HL-60 (cell line): Measurements from ENCODE around the gene POC1A.

Experiments
- DNase-seq, 2 experiments: peaks; one replicate each; pipeline ENCODE4 v3.0.0-alpha.2; 2010 to 2020; ENCODE audit warnings: low read depth in 1 of 2, low spot score in 1 of 2
- H3K27ac ChIP-seq: fragments of 250-450 bp; sonication (Bioruptor Pico); replicated peaks from 2 replicates; pipeline ENCODE4 v1.5.1; 2020; ENCODE audit warnings: mild to moderate bottlenecking, moderate library complexity
- H3K27me3 ChIP-seq: fragments of 250-450 bp; sonication (Bioruptor Pico); 2 replicates; pipeline ENCODE4 v1.5.1; 2021; ENCODE audit warnings: mild to moderate bottlenecking, moderate library complexity; ENCODE audit not compliant: insufficient read depth, poor library complexity, severe bottlenecking
- H3K4me3 ChIP-seq: replicated peaks from 2 replicates; pipeline ENCODE4 v1.5.1; 2011; ENCODE audit warnings: mild to moderate bottlenecking, control low read depth, low read length; ENCODE audit not compliant: insufficient read depth
- GABPA ChIP-seq: IDR thresholded peaks from 2 replicates; pipeline ENCODE4 v1.6.1; 2012; ENCODE audit warnings: low read depth
- POLR2AphosphoS5 ChIP-seq: IDR thresholded peaks from 2 replicates; pipeline ENCODE4 v1.6.1; 2012; ENCODE audit warnings: low read depth
- SPI1 ChIP-seq: IDR thresholded peaks from 2 replicates; pipeline ENCODE4 v1.6.1; 2012; ENCODE audit warnings: low read depth, mild to moderate bottlenecking, borderline replicate concordance
- TF ChIP-seq, protein P1 (sequence below): IDR thresholded peaks from one replicate; pipeline ENCODE4 v1.5.1; 2011; ENCODE audit warnings: low read length, control low read depth, inconsistent platforms; ENCODE audit not compliant: insufficient read depth
- TF ChIP-seq, protein P2 (sequence below): IDR thresholded peaks from 2 replicates; pipeline ENCODE4 v1.6.1; 2012; ENCODE audit warnings: low read depth; ENCODE audit not compliant: insufficient replicate concordance

POC1A gene

DNA sequence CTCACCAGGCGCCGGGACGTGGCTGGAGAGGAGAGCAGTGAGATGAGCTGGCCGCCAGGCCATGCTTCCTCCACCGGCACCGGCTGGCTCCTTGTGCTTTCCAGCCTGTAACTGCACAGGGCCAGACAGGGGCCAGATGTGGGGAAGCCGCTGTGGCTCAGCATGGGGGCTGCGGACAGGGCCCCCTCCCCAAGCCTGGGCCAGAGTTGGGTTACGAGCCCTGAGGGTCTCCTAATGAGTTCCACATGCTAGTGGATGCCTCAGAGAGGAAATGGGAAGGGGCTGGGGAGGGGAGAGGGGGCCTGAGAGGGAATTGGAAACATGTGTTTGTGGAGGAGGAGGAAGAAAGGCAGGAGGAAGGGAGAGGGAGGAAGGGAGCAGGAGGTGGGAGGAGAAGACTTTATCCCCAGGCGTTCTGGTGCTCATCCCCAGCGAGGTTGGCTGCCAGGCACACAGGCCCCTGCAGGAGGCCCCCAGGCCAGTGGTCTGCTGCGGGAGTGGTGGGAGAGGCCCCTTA is 86.1 kb downstream of the POC1A start:
- Histone ChIP-seq H3K27me3 (no peaks in the 10 kb centered on the region), H3K27ac (no peak overlapping the region), H3K4me3 (no peak overlapping the region)
- TF ChIP-seq GABPA (no peak), POLR2AphosphoS5 (no peak), SPI1 (no peak)
- TF ChIP-seq, protein P1, sequence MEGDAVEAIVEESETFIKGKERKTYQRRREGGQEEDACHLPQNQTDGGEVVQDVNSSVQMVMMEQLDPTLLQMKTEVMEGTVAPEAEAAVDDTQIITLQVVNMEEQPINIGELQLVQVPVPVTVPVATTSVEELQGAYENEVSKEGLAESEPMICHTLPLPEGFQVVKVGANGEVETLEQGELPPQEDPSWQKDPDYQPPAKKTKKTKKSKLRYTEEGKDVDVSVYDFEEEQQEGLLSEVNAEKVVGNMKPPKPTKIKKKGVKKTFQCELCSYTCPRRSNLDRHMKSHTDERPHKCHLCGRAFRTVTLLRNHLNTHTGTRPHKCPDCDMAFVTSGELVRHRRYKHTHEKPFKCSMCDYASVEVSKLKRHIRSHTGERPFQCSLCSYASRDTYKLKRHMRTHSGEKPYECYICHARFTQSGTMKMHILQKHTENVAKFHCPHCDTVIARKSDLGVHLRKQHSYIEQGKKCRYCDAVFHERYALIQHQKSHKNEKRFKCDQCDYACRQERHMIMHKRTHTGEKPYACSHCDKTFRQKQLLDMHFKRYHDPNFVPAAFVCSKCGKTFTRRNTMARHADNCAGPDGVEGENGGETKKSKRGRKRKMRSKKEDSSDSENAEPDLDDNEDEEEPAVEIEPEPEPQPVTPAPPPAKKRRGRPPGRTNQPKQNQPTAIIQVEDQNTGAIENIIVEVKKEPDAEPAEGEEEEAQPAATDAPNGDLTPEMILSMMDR = no peak
- TF ChIP-seq, protein P2, sequence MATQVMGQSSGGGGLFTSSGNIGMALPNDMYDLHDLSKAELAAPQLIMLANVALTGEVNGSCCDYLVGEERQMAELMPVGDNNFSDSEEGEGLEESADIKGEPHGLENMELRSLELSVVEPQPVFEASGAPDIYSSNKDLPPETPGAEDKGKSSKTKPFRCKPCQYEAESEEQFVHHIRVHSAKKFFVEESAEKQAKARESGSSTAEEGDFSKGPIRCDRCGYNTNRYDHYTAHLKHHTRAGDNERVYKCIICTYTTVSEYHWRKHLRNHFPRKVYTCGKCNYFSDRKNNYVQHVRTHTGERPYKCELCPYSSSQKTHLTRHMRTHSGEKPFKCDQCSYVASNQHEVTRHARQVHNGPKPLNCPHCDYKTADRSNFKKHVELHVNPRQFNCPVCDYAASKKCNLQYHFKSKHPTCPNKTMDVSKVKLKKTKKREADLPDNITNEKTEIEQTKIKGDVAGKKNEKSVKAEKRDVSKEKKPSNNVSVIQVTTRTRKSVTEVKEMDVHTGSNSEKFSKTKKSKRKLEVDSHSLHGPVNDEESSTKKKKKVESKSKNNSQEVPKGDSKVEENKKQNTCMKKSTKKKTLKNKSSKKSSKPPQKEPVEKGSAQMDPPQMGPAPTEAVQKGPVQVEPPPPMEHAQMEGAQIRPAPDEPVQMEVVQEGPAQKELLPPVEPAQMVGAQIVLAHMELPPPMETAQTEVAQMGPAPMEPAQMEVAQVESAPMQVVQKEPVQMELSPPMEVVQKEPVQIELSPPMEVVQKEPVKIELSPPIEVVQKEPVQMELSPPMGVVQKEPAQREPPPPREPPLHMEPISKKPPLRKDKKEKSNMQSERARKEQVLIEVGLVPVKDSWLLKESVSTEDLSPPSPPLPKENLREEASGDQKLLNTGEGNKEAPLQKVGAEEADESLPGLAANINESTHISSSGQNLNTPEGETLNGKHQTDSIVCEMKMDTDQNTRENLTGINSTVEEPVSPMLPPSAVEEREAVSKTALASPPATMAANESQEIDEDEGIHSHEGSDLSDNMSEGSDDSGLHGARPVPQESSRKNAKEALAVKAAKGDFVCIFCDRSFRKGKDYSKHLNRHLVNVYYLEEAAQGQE = no peak
- no peak for DNase-seq

DNA sequence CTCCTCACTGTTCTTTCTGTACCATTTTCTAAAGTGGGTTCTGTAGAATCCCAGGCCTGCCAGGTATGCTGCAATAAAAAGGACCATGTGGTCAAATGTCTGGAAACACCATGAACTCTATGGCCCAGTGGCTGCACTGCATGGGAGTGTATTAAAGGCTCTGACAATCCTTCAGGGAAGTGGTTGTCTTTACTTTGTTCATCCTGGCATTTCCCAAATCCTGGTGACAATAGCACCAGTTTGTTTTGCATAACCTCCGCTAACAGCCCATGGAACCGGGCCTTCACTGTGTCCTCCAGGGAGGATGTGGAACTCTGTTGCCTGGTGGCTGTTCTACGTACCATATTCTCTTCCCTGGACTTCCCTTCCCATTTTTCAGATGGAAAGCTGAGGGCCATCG is 86.7 kb downstream of the POC1A start:
- Histone ChIP-seq H3K27me3 (no peaks in the 10 kb centered on the region), H3K4me3 (no peak overlapping the region), H3K27ac (no peak overlapping the region)
- TF ChIP-seq, protein P2 = no peak
- no peak for TF ChIP-seq SPI1
- TF ChIP-seq, protein P1 = no peak
- no peak for TF ChIP-seq POLR2AphosphoS5
- no peak for TF ChIP-seq GABPA
- no peak for DNase-seq

DNA sequence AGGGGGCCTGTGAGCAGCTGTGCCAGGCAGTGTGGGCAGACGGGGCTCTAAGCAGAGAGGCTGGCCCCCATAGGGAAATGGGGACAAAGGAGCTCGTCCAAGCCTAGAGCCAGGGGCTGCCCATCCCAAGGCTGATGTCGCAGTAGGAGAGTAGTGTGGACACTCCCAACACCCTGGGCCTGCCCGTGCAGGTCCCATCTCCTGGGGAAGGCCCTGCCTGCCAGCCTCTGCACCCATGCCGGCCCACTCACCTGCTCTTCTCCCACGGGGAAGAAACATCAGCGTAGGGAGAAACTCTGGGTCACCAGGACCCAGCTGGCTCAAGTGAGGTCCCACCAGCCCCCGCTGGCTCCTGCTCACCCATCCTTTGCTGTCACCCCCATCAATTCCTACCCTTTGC is 87.2 kb downstream of the POC1A start:
- TF ChIP-seq, protein P1 = no peak
- TF ChIP-seq SPI1 = no peak
- no peak for TF ChIP-seq GABPA
- TF ChIP-seq POLR2AphosphoS5 = no peak
- TF ChIP-seq, protein P2 = no peak
- Histone ChIP-seq H3K27me3 (no peaks in the 10 kb centered on the region), H3K27ac (no peak overlapping the region), H3K4me3 (no peak overlapping the region)
- DNase-seq = no peak
